HG03432 (cell line): Measurements from ENCODE around the gene ACTL9.

ENCODE experiments used
- ATAC-seq: cut with Tn5 transposase; IDR thresholded peaks from one replicate; pipeline ENCODE4 v1.9.1; 2021; ENCODE audit warnings: mild to moderate bottlenecking, moderate library complexity; ENCODE audit not compliant: unreplicated experiment

ACTL9 gene

DNA sequence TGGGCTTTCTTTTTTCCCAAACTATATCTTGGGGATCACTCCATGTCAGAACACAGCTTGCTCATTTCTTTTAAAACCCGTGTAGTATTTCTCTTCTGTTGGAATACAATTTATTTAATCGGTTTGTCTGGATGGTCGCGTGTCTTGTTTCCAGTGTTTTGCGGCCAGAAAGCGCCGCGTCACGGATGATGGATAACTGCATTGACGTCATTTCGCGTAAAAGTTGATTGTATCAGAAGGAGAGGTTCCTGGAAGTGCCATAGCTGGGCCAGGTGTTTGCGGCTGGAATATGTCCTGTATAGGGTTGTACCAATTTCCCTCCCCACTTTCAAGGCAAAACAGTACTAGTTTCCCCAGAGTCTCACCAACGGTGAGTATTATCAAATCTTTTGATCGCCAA is 9.7 kb downstream of the ACTL9 start:
- no peak for ATAC-seq

DNA sequence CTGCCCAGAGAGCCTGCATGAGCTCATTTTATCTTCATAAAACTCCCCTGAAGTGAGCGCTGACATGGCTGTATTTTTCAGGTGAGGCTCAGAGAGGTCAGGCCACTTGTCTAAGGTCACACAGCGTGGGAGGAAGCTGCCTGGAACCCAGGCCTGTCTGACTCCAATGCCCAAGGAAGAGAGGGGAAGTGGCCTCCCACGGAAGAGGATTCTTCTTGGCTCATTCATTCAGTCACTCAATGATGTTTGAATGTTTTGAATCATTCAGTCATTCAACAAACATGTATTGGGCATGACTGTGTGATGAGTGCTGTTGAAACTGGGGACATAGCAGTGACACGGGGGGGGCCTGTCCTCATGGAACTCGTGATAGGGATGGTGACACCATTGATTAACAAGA is 12.0 kb downstream of the ACTL9 start:
- ATAC-seq, result no peak

DNA sequence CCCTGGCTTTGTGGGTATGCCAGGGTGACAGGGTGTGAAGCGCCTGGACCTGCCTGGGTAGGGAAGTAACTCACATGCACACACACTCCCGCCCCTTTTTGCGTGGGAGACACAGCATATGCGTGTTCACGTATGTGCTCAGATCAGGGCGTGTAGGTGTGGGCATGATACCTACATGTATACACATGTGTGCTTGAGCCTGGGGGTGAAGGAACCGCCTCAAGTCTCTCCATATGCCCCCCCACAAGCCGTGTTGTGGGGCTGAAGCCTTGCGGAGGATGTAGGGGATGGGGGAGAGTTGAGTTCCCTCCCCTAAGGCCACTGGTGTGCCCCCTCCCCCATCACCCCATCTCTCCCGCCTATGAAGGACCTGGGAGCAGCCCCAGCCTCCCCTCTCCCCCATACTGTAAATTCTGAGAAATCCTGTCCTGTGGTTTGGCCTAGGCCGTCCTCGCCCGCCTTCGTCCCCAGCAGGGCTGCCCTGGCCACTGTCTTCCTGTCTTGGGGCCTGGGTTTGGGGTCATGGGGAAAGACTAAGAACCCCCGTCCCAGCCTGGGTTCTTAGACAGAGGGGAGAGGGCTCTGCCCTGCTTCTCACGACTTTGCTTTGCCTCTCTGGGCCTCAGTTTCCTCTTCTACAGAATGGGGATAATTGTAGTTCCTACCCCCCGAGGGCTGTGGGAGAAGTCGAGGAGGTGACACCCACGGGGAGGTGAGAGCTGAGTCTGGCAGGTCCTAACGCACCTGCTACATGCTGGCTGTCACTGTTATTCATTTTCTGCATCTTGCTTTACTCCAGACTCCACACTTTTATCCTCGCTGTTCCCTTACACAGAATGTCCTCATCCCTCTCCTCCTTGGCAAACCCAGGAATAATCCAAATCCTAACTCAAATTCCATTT is 14.3 kb downstream of the ACTL9 start:
- no peak for ATAC-seq

DNA sequence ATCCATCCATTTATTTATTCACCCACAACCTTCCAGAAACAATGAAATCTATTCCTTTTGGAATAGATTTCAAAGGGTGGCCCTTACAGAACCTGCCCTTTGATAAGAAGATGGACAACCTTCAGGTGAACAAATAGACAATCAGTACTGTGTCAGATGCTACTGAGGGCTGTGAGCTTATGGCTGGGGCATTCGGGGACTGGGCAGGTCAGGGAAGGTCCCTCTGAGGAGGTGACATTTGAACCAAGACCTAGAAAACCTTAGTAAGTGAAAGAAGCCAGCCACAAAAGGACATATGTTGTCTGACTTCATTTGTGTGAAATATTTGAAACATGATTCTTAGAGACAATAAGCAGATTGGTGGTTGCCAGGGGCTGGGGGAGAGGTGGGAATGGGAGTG is 15.7 kb downstream of the ACTL9 start:
- no peak for ATAC-seq

DNA sequence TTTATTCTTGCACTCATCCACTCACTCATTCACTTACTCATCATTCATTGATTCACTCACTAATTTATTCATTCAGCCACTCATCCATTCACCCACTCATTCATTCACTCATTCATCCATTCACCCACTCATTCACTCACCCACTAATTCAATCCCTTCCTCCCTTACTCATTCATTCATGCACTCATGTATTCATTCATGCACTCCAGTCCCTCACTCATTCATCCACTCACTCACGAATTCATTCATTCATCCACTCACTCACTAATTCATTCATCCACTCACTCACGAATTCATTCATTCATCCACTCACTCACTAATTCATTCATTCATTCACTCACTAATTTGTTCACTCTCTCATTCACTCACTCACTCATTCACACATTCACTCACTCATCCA is 16.1 kb downstream of the ACTL9 start:
- no peak for ATAC-seq

DNA sequence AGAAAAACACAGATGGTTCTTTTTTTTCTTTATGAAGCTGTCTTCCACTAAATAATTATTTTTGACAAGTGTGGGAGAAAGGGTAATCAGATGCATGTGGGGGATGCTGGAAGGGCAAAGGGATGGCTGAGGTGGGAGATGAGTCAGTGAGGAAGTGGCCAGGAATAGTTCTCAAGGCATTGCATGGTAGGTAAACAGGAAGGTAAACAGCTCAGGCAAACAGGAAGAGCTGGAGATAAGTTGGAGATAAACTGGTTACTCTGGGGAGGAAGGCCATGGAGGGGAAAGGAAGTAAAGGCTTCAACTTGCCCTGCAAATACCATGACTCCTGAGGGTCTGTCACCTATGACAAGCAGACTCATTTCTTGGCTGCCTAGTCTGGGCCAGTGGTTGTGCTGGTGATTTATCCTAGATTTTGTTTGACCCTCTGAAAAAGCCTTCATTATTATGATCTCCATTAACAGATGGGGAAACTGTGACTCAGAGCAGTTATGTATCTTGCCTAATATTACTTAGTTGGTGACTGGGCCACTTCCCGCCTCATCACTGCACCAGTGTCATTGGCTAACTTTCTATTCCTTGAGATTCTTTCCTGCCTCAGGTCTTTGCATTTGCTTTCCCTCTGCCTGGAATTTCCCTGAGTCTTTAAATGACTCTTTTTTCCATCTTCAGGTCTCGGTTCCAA is 17.1 kb downstream of the ACTL9 start:
- no peak for ATAC-seq

DNA sequence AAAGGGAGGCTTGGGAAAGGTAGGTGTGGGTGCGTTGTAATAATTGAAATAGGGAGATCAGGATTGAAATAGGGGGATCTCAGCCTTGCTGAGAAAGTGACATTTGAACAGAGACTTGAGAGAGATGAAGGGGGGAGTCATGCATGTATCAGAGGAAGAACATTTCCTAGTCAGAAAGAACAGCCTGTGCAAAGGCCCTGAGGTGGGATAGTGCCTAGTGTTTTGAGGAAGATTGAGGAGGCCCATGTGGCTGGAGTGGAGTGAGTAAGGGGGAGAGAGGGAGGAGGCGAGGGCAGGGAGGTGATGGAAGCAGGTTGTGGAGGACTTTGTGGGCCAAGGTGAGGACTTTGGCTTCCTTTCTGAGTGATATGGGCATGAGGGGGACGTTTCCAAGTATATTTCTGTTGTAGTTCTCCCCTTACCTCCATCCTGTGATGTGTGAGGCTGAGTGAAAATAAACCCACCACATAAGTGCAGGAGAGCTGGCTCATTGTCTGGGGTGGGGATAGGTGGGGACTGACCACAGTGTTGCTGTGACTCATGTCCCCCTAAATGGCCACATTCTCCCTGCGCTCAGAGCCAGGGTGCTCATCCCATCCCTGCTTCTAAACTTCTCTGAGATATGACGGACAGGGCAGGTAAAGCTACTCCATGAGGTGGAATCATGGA is 17.8 kb downstream of the ACTL9 start:
- no peak for ATAC-seq

DNA sequence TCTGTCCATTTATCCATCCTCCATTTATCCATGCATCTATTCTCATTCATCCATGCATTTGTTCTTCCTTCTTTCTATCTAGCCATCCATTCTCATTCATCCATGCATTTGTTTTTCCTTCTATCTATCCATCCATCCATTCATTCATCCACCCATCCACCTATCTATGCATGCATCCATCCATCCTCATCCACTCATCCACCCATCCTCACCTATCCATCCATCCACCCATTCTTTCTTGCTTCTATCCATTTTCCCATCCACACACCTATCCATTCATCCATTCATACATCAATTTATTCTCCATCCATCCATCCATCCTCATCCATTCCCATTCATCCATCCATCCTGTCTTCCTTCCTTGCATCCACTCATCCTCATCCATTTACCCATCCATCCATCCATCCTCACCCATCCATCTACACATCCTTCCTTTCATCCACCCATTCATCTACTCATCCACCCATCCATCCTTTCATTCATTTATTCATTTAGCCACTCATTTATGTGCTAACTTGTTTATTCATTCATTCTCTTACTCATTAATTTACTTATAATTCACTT is 20.3 kb downstream of the ACTL9 start:
- no peak for ATAC-seq

DNA sequence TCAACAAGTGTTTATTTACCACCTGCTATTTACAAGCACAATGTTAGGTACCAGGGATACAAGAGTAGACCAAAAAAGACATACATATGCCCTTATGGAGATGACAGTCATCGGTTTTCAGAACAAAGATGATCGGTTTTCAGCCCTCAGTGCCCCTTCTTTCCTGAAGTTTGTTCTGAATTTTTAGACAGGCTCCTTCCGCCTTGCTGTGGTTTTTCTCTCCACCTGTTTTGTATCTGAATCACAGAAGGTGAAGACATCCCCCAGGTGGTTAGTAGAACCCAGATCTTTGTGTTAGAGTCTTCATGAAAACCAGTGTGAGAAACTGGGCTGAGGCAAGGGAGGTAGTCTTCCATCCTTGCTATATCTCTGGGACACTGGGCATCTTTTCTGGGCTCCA is 23.5 kb downstream of the ACTL9 start:
- no peak for ATAC-seq

DNA sequence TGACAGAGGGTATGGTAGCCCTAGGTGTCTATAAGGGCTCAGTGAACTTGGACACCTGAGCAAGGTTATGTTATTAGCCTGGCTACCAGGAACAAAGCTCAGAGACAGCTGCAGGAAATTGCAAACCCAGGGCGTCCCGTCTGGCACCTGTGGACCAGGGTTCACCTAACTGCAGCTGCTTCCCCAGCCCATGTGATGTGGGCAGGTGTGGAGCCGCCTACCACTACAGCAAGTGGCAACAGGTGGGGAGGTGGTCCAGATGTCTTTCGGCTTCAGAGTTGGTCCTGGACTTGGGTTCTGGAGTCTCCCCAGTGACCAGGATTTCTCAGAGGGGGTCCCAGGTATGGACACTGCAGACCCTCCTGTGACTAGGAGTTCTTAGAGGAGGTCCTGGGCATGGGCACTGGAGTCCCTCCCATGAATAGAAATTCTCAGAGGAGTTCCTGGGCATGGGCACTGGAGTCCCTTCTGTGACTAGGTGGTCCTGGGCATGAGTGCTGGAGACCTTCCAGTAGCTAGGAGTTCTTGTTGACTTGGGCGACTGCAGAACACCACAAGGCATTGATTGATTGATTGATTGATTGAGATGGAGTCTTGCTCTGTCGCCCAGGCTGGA is 25.2 kb downstream of the ACTL9 start:
- ATAC-seq, result no peak

DNA sequence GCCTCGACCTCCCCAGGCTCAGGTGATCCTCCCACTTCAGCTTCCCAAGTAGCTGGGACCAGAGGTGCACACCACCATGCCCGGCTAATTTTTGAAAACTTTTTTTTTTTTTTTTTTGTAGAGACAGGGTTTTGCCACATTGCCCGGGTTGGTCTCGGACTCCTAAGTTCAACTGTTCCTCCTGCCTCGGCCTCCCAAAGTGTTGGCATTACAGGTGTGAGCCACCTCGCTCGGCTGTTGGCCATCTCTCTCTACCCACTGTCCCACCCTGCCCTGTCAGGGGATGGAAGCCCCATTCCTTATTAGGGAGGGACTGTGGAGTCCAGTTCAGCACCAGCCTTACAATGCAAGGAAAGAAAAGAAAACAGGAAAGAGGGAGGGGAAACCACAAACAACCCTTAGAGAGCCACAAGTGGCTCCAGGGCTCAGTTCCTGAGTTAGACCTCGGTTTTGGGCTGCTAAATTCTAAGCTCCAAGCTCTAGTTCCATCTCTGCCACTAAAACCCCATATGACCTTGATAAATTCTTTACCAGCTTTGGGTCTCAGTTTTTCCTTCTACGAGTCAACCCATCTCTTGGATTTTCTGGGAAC is 31.7 kb downstream of the ACTL9 start:
- ATAC-seq, result no peak

DNA sequence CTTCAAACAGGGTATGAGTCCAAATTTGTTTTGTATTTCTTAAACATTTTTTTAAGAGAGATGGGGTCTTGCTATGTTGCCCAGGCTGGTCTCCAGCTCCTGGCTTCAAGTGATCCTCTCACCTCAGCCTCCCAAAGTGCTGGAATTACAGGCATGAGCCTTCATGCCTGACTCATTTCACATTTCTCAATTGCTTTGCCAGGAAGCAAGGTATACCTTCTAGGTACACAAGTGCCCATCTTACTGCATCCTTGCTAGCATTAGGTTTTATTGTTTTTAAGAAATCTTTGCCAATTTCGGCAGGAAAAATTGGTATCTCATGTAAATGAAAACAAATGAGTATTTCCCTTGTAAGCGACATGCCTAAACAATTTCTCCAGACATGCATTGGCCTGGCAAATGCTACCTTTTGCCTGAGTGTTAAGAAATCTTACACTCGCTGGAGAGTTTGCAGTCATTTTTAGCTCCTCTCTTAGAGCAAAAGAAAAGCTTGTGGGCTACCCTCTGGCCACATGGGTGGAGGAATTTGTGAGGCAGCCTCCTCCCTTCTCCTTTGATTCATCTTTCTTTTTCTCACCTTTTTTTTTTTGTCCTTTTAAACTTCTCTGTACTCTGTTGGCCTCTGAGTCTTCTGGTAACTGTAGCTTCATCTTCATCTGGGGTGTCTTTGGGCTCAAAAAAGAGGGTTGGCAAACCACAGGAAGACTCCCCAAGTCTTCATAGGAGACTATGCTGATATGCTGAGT is 33.0 kb downstream of the ACTL9 start:
- no peak for ATAC-seq

DNA sequence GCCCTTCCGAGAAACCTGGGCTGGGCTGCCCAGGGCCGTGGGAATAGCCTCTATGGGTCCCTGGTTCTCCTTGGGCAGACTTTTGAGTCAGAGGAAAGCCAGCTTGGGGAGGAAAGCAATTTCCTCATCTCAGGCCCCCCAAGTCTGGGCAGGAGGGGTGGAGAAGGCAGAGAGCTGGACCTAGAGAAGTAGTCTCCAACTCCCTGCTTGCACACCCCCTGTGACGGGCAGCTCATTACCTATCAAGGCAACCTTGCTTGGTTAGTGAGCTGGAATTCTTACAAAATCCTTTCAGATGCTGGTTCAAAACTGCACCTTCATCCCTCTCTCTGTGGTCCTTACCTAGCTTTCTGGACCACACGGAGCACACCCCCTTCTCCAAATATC is 33.9 kb downstream of the ACTL9 start:
- ATAC-seq, result no peak

DNA sequence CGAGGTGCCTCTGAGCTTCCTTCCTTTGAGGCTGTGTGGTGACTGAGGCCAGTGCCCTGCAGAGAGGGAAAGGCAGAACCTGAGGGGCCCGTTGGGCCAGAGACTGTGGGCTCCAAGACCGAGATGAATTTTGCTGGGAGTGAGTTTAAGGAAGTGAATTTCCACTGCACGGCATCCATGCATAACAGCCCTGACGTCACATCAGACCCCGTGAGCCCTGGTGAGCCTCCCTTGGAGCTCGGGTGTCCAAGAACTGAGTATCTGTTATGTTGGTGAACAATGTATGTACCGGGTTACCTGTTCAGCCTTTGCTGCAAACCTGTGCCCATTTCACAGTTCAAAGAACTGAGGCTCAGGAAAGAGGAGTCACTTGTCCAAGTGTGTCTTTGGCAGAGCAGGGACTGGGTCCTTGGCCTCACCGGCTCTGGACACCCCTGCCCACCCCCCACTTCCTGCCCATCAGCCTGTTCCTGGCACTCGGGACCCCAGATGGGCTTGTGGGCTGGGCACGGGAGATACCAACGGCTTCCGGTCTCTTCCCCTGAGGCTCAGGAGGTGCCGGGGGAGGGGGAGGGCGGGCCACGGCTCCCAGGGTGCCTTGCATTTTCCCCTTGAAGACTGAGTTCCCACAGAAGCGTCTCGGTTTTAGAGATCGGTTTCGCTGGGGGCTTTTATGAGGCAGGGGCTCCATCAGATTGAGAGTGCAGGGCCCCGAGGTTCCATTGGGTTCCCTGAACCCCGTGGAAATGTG is 34.5 kb downstream of the ACTL9 start:
- no peak for ATAC-seq

DNA sequence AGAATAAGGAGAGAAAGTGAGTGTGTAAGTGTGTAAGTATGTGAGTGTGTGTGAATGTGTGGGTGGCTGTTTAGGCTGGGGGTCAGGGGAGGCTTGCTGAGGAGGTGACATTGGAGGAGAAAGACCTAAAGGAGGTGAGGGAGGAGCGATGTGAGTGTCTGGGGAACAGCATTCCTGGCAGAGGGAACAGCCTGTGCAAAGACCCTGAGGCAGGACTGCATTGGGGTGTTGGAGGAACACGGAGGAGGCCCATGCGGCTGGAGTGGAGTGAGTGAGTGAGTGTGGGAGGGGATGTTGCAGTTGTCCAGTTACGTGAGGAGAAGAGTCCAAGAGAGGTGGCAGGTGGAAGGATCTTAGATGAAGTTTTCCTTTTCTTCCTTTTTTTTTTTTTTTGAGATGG is 36.3 kb downstream of the ACTL9 start:
- ATAC-seq, result no peak

DNA sequence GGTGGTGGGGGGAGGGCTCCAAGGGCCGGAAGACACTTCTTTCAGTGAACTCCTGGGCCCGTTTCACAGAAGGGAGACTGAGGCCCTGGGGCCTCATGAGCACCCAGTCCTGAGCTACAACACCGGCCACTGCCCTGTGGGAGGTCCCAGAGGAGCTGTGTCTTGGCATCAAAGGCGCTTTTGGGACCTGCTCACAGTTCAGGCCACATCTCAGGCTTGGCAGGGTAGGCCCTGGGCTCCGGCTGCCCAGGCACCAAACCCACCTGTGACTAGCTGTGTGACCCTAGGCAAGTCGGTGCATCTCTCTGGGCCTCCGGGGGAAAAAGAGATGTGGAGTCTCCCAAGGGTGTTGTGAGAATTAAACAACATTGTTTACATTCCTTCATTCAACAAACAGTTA is 38.7 kb downstream of the ACTL9 start:
- no peak for ATAC-seq

DNA sequence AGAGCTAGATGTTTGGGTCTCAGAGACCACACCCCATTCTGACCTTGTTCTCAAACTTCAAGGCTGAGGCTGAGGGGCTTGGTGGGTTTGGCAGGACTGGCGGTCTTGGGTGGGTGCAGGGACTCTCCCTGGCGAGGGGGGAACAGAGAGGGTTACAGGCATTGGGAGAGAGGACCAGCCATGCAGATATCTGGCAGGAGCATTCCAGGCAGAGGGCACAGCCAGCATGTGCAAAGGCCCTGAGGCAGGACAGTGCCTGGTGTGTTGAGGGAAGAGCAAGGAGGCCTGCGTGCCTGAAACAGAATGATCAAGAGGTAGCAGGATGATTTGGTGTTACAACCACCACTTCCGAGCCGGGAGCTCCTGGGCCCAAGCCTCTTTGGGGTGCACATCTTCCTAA is 40.7 kb downstream of the ACTL9 start:
- no peak for ATAC-seq

DNA sequence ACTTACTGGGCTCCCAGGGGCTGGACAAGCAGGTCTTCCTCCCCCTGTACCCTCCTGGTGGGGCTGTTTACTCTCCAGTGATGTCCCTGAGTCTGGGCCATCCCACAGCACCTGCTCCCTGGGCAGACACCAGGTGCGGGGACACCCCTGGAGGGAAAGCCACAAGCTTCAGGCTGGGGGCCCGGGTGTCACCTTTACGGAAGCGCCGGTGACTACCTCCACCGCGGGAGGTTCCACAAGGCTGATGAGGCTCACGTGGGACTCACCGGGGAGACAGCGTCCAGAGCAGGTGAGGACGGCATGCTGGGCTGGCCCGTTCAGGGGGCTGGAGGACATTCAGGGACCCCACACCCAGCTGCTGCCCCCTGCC is 43.3 kb downstream of the ACTL9 start:
- ATAC-seq, result no peak

DNA sequence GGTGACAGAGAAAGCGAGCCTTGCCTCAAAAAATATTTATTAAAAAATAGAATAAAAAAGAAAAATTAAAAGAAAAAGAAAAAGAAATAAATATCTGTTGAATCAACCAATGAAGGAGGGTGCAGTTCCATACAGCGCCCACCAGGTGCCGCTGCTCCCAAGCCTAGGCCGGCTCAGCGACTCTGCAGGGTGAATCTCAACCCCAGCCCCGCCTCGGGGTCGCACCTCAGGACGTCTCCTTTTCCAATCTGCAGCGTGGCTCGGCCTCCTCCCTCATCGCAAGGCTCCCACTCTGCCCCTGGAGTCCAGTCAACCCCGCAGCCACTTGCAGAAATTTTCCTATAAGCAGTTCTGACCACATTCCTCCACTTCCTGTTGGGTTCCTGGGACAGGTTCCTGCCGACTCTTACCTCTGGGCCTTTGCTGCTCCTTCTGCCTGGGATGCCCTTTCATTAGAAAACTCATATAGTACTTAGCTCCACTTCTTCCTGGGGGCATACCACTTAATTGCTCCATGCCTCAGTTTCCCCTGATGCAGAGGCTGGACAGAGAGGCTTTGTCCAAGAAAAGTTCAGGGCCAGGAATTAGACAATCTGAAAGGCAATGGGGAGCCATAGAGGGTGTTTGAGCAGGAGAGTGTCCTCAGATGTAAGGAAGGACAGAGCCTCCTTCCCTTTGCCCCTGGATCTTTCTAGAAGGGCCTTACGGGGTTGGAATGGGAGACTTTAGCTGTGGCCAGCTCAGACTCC is 43.8 kb downstream of the ACTL9 start:
- ATAC-seq, result no peak
